H1 (cell line): Measurements from ENCODE around the gene COL16A1. TPM values are rescaled to one million over a fixed set of nuclear protein-coding genes. Genes with fewer than 3 reads are reported as not detected.

Experiments
- CTCF ChIA-PET: fragments of 300-600 bp; sonication (Branson Sonifier 250); formaldehyde crosslinking; loops from one replicate; lab custom pipeline; 2021; ENCODE audit not compliant: partially characterized antibody; lab: Charles Lee
- POLR2A ChIA-PET: fragments of 300-600 bp; sonication (Branson Sonifier 250); formaldehyde crosslinking; loops from one replicate; lab custom pipeline; 2021; ENCODE audit warnings: inconsistent platforms; ENCODE audit not compliant: partially characterized antibody; lab: Charles Lee
- DNase-seq, 2 experiments: peaks; one replicate each; pipeline versions ENCODE4 v3.0.0 to v3.0.0-alpha.2; 2010 to 2022; ENCODE audit warnings: low spot score in 2 of 2, low read depth in 1 of 2, mixed read lengths in 1 of 2
- FAIRE-seq: peaks from 2 replicates; lab custom pipeline; 2011; peaks lifted over from hg19 to GRCh38; lab: Jason Lieb, UNC
- H2AFZ ChIP-seq: 2 replicates; pipeline ENCODE4 v1.8.1; 2012; ENCODE audit warnings: low read length, inconsistent platforms
- H2AK5ac ChIP-seq: 2 replicates; pipeline ENCODE4 v1.6.1; 2013; ENCODE audit warnings: low read depth, low read length
- H2BK120ac ChIP-seq: replicated peaks from 2 replicates; pipeline ENCODE3; 2013; ENCODE audit warnings: low read depth, low read length, inconsistent platforms
- H2BK12ac ChIP-seq: 2 replicates; pipeline ENCODE4 v1.6.1; 2013; ENCODE audit warnings: low read depth, low read length
- H2BK15ac ChIP-seq: 2 replicates; pipeline ENCODE4 v1.6.1; 2013; ENCODE audit warnings: low read length
- H2BK20ac ChIP-seq: 2 replicates; pipeline ENCODE4 v1.6.1; 2013; ENCODE audit warnings: low read length
- H2BK5ac ChIP-seq: 2 replicates; pipeline ENCODE4 v1.6.1; 2013; ENCODE audit warnings: low read depth, low read length
- H3K14ac ChIP-seq: 2 replicates; pipeline ENCODE4 v1.6.1; 2013; ENCODE audit warnings: inconsistent platforms; ENCODE audit not compliant: insufficient read length
- H3K18ac ChIP-seq: 2 replicates; pipeline ENCODE4 v1.6.1; 2013; ENCODE audit warnings: low read length; ENCODE audit errors: extremely low read depth
- H3K23ac ChIP-seq: 2 replicates; pipeline ENCODE4 v1.6.1; 2013; ENCODE audit warnings: inconsistent platforms; ENCODE audit not compliant: insufficient read length
- H3K23me2 ChIP-seq: 2 replicates; pipeline ENCODE4 v1.6.1; 2013; ENCODE audit warnings: low read depth, low read length
- H3K27ac ChIP-seq: 2 replicates; pipeline ENCODE4 v1.6.1; 2011; ENCODE audit warnings: low read depth, low read length, inconsistent platforms
- H3K27me3 ChIP-seq, 4 experiments: replicated peaks in 1 of 4; 1 replicate in 1 of 4; 2 replicates in 3 of 4; pipeline versions ENCODE4 v1.6.1 to v1.8.1; 2011 to 2013; ENCODE audit warnings: low read length in 3 of 4, mild to moderate bottlenecking in 3 of 4, inconsistent platforms in 2 of 4, mixed read lengths in 2 of 4, moderate library complexity in 1 of 4; ENCODE audit not compliant: control insufficient read depth in 3 of 4, insufficient read depth in 3 of 4; ENCODE audit errors: extremely low read depth in 1 of 4
- H3K36me3 ChIP-seq, 4 experiments: 2 replicates each; pipeline versions ENCODE4 v1.6.1 to v1.8.1; 2011 to 2013; ENCODE audit warnings: mild to moderate bottlenecking in 4 of 4, low read length in 3 of 4, moderate library complexity in 2 of 4, control low read depth in 1 of 4, inconsistent platforms in 1 of 4; ENCODE audit not compliant: insufficient read depth in 4 of 4, control insufficient read depth in 2 of 4
- H3K4ac ChIP-seq: replicated peaks from 2 replicates; pipeline ENCODE3; 2013; ENCODE audit warnings: low read length, low read depth, mixed read lengths, inconsistent platforms; ENCODE audit not compliant: insufficient read length
- H3K4me1 ChIP-seq, 4 experiments: replicated peaks in 1 of 4; 1 replicate in 1 of 4; 2 replicates in 3 of 4; pipeline versions ENCODE4 v1.6.1 to v1.8.1; 2011 to 2013; ENCODE audit warnings: low read length in 3 of 4, inconsistent platforms in 2 of 4, mixed read lengths in 1 of 4; ENCODE audit not compliant: insufficient read depth in 4 of 4, control insufficient read depth in 3 of 4
- H3K4me2 ChIP-seq, 2 experiments: 2 replicates each; pipeline versions ENCODE4 v1.6.1 to v1.8.1; 2011 to 2013; ENCODE audit warnings: low read depth in 2 of 2, low read length in 2 of 2, control low read depth in 1 of 2, inconsistent platforms in 1 of 2, mild to moderate bottlenecking in 1 of 2; ENCODE audit not compliant: insufficient read depth in 1 of 2
- H3K4me3 ChIP-seq, 4 experiments: fragments of 200-600, 300-600 bp in 1 of 4; sonication (generic), shearing (Covaris generic), sonication (Bioruptor Twin) in 1 of 4; 2 replicates each; pipeline versions ENCODE4 v1.5.1 to v1.8.1; 2011 to 2016; ENCODE audit warnings: low read length in 4 of 4, low read depth in 3 of 4, control low read depth in 2 of 4, inconsistent platforms in 2 of 4, mild to moderate bottlenecking in 2 of 4, mixed read lengths in 1 of 4, moderate library complexity in 1 of 4; ENCODE audit not compliant: insufficient read depth in 2 of 4; ENCODE audit errors: extremely low read depth in 1 of 4
- H3K56ac ChIP-seq: replicated peaks from 2 replicates; pipeline ENCODE3; 2013; ENCODE audit warnings: low read depth, mild to moderate bottlenecking, mixed read lengths, low read length, inconsistent platforms; ENCODE audit not compliant: insufficient read length
- H3K79me1 ChIP-seq: 2 replicates; pipeline ENCODE4 v1.6.1; 2013; ENCODE audit warnings: low read depth, low read length, control low read depth
- H3K79me2 ChIP-seq, 2 experiments: 2 replicates each; pipeline versions ENCODE4 v1.6.1 to v1.8.1; 2012 to 2013; ENCODE audit warnings: low read length in 2 of 2, mild to moderate bottlenecking in 2 of 2, inconsistent platforms in 1 of 2; ENCODE audit not compliant: insufficient read depth in 2 of 2, control insufficient read depth in 1 of 2
- H3K9ac ChIP-seq, 4 experiments: replicated peaks in 1 of 4; 1 replicate in 1 of 4; 2 replicates in 3 of 4; pipeline versions ENCODE4 v1.6.1 to v1.8.1; 2011 to 2013; ENCODE audit warnings: low read depth in 3 of 4, low read length in 3 of 4, control low read depth in 2 of 4, mild to moderate bottlenecking in 2 of 4, moderate library complexity in 2 of 4, inconsistent platforms in 1 of 4; ENCODE audit errors: extremely low read depth in 1 of 4
- H3K9me3 ChIP-seq, 2 experiments: 2 replicates each; pipeline versions ENCODE4 v1.6.1 to v1.8.1; 2012 to 2013; ENCODE audit warnings: mild to moderate bottlenecking in 2 of 2, moderate library complexity in 2 of 2, control low read depth in 1 of 2, inconsistent platforms in 1 of 2, low read depth in 1 of 2, low read length in 1 of 2, mixed read lengths in 1 of 2; ENCODE audit not compliant: insufficient read depth in 2 of 2
- H4K20me1 ChIP-seq, 2 experiments: replicated peaks in 1 of 2; 2 replicates each; pipeline versions ENCODE3 to v1.8.1; 2011 to 2013; ENCODE audit warnings: inconsistent platforms in 2 of 2, low read length in 2 of 2, mild to moderate bottlenecking in 1 of 2; ENCODE audit not compliant: insufficient read depth in 2 of 2, control insufficient read depth in 1 of 2
- H4K5ac ChIP-seq: 2 replicates; pipeline ENCODE4 v1.6.1; 2013; ENCODE audit warnings: low read length, low read depth, mixed read lengths, inconsistent platforms; ENCODE audit not compliant: insufficient read length
- H4K8ac ChIP-seq: 2 replicates; pipeline ENCODE4 v1.8.0; 2013; ENCODE audit warnings: mild to moderate bottlenecking, moderate library complexity, low read length, inconsistent platforms; ENCODE audit not compliant: insufficient read depth; ENCODE audit errors: extremely low read depth
- H4K91ac ChIP-seq: replicated peaks from 2 replicates; pipeline ENCODE3; 2013; ENCODE audit warnings: low read length, mixed read lengths, inconsistent platforms; ENCODE audit not compliant: insufficient read length
- BCL11A ChIP-seq, 2 experiments: IDR thresholded peaks; one replicate each; pipeline ENCODE4 v1.6.1; 2011; ENCODE audit warnings: low read depth in 2 of 2, low read length in 2 of 2, mild to moderate bottlenecking in 2 of 2
- EGR1 ChIP-seq: IDR thresholded peaks from 2 replicates; pipeline ENCODE4 v1.6.1; 2011; ENCODE audit warnings: low read depth, low read length, borderline replicate concordance
- EP300 ChIP-seq, 2 experiments: IDR thresholded peaks; 1 replicate in 1 of 2; 2 replicates in 1 of 2; pipeline ENCODE4 v1.6.1; 2011 to 2012; ENCODE audit warnings: low read depth in 2 of 2, low read length in 2 of 2, mild to moderate bottlenecking in 2 of 2, borderline replicate concordance in 1 of 2, inconsistent platforms in 1 of 2, moderate library complexity in 1 of 2
- KDM4A ChIP-seq: IDR thresholded peaks from one replicate; pipeline ENCODE4 v1.7.1; 2012; ENCODE audit warnings: low read depth, mild to moderate bottlenecking, moderate library complexity, low read length, inconsistent platforms; ENCODE audit not compliant: severe bottlenecking
- POLR2AphosphoS5 ChIP-seq: IDR thresholded peaks from 2 replicates; pipeline ENCODE4 v1.6.1; 2011; ENCODE audit warnings: low read depth, low read length
- RFX5 ChIP-seq: IDR thresholded peaks from 2 replicates; pipeline ENCODE4 v1.6.1; 2011; ENCODE audit warnings: low read depth, low read length, improper control_type of control experiment, borderline replicate concordance
- SP1 ChIP-seq: IDR thresholded peaks from 2 replicates; pipeline ENCODE4 v1.6.1; 2011; ENCODE audit warnings: low read depth, low read length
- SRF ChIP-seq: IDR thresholded peaks from 2 replicates; pipeline ENCODE4 v1.6.1; 2011; ENCODE audit warnings: mild to moderate bottlenecking, low read depth, low read length, moderate library complexity
- TBP ChIP-seq: IDR thresholded peaks from 2 replicates; pipeline ENCODE4 v1.6.1; 2011; ENCODE audit warnings: low read depth, low read length, improper control_type of control experiment
- WGBS, 2 experiments: shearing (Covaris generic) in 1 of 2; methylation state at CpG; one replicate each; pipeline versions ENCODE4 v1.1.6 to v1.1.7; 2013 to 2015; ENCODE audit warnings: low lambda C conversion rate in 2 of 2, mixed read lengths in 2 of 2, inconsistent platforms in 1 of 2, low coverage in 1 of 2, missing lambda C conversion rate in 1 of 2; ENCODE audit not compliant: insufficient replicate concordance in 2 of 2, insufficient coverage in 1 of 2, insufficient read length in 1 of 2; ENCODE audit errors: extremely low coverage in 1 of 2, missing lambda C conversion rate in 1 of 2; 5-methylcytosine and 5-hydroxymethylcytosine counted together
- polyA plus RNA-seq, 7 experiments: library from polyadenylated mRNA; depleted of rRNA in 3 of 7; stranded (reverse) in 5 of 7; unstranded in 2 of 7; fragments of >200 nt in 5 of 7; fragments of 200-250 nt in 2 of 7; gene quantifications; 1 replicate in 5 of 7; 2 replicates in 1 of 7; 4 replicates in 1 of 7; pipeline versions ENCODE4 v1.2.1 to v1.2.3, GENCODE V29; 2011 to 2013; ENCODE audit warnings: missing spikeins in 2 of 7, mixed read lengths in 2 of 7
- total RNA-seq: library from RNA; stranded (reverse); fragmentation: NEBNext Ultra II Directional; extraction: Animal tissue kit (Norgen Biotek cat#: 25700); gene quantifications from 2 replicates; pipeline ENCODE4 v1.2.1, GENCODE V29; 2021

Gene COL16A1
- total and polyA plus RNA-seq, 2 of the 8 experiments (the other 6 are each of a cell fraction or from before 2014, with no cell fraction given): 2.0 to 10.5 TPM

- no peak overlapping the region for H2BK12ac ChIP-seq
- no peaks in the 10 kb centered on the region for H3K27me3 ChIP-seq
- peaks cover 0 to 61% of the 10 kb centered on the region in 2 experiments; a peak in 2 of 4 replicates for H3K79me2 ChIP-seq
- H3K18ac ChIP-seq: no peak overlapping the region
- no peak overlapping the region for H4K5ac ChIP-seq
- H3K23me2 ChIP-seq: no peaks in the 10 kb centered on the region
- no peak overlapping the region for H2BK120ac ChIP-seq
- no peak overlapping the region for H2BK20ac ChIP-seq
- no peaks in the 10 kb centered on the region for H3K9me3 ChIP-seq
- no peak overlapping the region for H2AK5ac ChIP-seq
- no peak for FAIRE-seq
- TF ChIP-seq BCL11A (IDR thresholded peaks at IDR 0.05; ENCODE audit: low read depth in 2 of 2, low read length in 2 of 2) (no peak), KDM4A (no peak), SRF (no peak), POLR2AphosphoS5 (no peak), EGR1 (no peak), RFX5 (no peak), TBP (no peak), EP300 (IDR thresholded peaks at IDR 0.05; ENCODE audit: borderline replicate concordance in 1 of 2, low read depth in 2 of 2, low read length in 2 of 2) (no peak), SP1 (no peak)
- TF ChIP-seq, all 59 proteins: peak for 0
- Histone ChIP-seq H3K79me1 (peaks cover 14% of the 10 kb centered on the region; the same call in 1 of the 2 replicates), H3K4me1 (peaks cover 0 to 7% (median 4%) of the 10 kb centered on the region in 4 experiments; a peak in 4 of 7 replicates), H4K8ac (no peak overlapping the region), H3K36me3 (no peaks in the 10 kb centered on the region; a peak in 1 of 8 replicates), H3K9ac (no peak overlapping the region), H2BK5ac (no peak overlapping the region), H4K20me1 (peaks cover 0 to 1% of the 10 kb centered on the region in 2 experiments), H3K23ac (no peak overlapping the region), H3K56ac (no peak overlapping the region), H3K4me2 (no peak overlapping the region), H3K4ac (no peak overlapping the region), H4K91ac (no peak overlapping the region), H2AFZ (no peak overlapping the region), H3K27ac (no peak overlapping the region), H2BK15ac (no peak overlapping the region), H3K4me3 (no peak overlapping the region), H3K14ac (no peak overlapping the region)
- ChIA-PET POLR2A (interaction anchor here (1.3 kb wide), 1 partner anchor 9 kb away, joined by 3 read pairs; no protein-coding TSS in a partner anchor), CTCF (interaction anchor here (0.7 to 8.6 kb wide), 9 partner anchors 9 to 242 kb away, joined by 3 to 40 read pairs (median 5); no protein-coding TSS in a partner anchor)
- 87% methylated on average over 5 of the region's 5 CpGs; no CpG with 5 or more reads in 1 of the 2 experiments for WGBS, 2 experiments
- DNase-seq: no peak
Observed at GRCh38 chr1:31637915-31638673, 65.7 kb downstream of the COL16A1 start.
